HG03060 (cell line): ENCODE results near the gene MYO5C.

Experiments used
- ATAC-seq: cut with Tn5 transposase; IDR thresholded peaks from one replicate; pipeline ENCODE4 v1.9.1; 2021; ENCODE audit warnings: low read depth, moderate number of reproducible peaks; ENCODE audit not compliant: unreplicated experiment

Gene MYO5C

GRCh38 chr15:52278636-52279367 is 16.8 kb downstream of the MYO5C start:
- ATAC-seq, result no peak

GRCh38 chr15:52278135-52278534 is 17.5 kb downstream of the MYO5C start:
- ATAC-seq, result no peak

- ATAC-seq, result no peak
These were observed 18.0 kb downstream of the MYO5C start for GRCh38 chr15:52277575-52277974.

GRCh38 chr15:52276256-52276770 is 19.3 kb downstream of the MYO5C start:
- no peak for ATAC-seq

GRCh38 chr15:52263563-52264282 is 31.9 kb downstream of the MYO5C start:
- ATAC-seq, result no peak

GRCh38 chr15:52262364-52262763 is 33.2 kb downstream of the MYO5C start:
- ATAC-seq, result no peak

GRCh38 chr15:52261498-52262242 is 33.9 kb downstream of the MYO5C start:
- peak; percentile 96 for ATAC-seq

- no peak for ATAC-seq
These were observed 34.6 kb downstream of the MYO5C start for GRCh38 chr15:52261026-52261425.

GRCh38 chr15:52259503-52259902 is 36.1 kb downstream of the MYO5C start:
- ATAC-seq, result no peak

- no peak for ATAC-seq
These were observed 37.1 kb downstream of the MYO5C start for GRCh38 chr15:52258461-52258860.

GRCh38 chr15:52257734-52258062 is 37.9 kb downstream of the MYO5C start:
- no peak for ATAC-seq

GRCh38 chr15:52256930-52257733 is 38.5 kb downstream of the MYO5C start:
- ATAC-seq, result no peak

- no peak for ATAC-seq
These were observed 39.2 kb downstream of the MYO5C start for GRCh38 chr15:52256366-52256765.

- ATAC-seq, result no peak
These were observed 39.7 kb downstream of the MYO5C start for GRCh38 chr15:52255935-52256334.

GRCh38 chr15:52255008-52255407 is 40.6 kb downstream of the MYO5C start:
- ATAC-seq, result no peak

- ATAC-seq, result no peak
These were observed 41.2 kb downstream of the MYO5C start for GRCh38 chr15:52254391-52254790.

GRCh38 chr15:52252781-52253180 is 42.8 kb downstream of the MYO5C start:
- no peak for ATAC-seq

GRCh38 chr15:52251144-52251860 is 44.3 kb downstream of the MYO5C start:
- ATAC-seq, result no peak

- no peak for ATAC-seq
These were observed 48.1 kb downstream of the MYO5C start for GRCh38 chr15:52247461-52247860.
